Midbrain (tissue), 1 donor: ENCODE results near the gene OBP2A.
"Not testable (repeated sequence)": the region's sequence is repeated elsewhere in the genome, so short reads cannot be mapped to it uniquely, and the experiment has no call there.

ENCODE experiments used
- DNase-seq: peaks from one replicate; lab custom pipeline; 2025; lab: John Stamatoyannopoulos, UW

OBP2A gene

GRCh38 chr9:135526730-135527571 lies 19.0 kb upstream of the OBP2A start:
- no peak for DNase-seq

GRCh38 chr9:135528842-135529435 lies 17.0 kb upstream of the OBP2A start:
- DNase-seq: not testable (repeated sequence)

- DNase-seq: no peak
Observed at GRCh38 chr9:135530146-135530545, 15.8 kb upstream of the OBP2A start.

GRCh38 chr9:135531096-135531495 lies 14.8 kb upstream of the OBP2A start:
- no peak for DNase-seq

GRCh38 chr9:135533113-135533512 lies 12.8 kb upstream of the OBP2A start:
- no peak for DNase-seq

GRCh38 chr9:135533674-135534073 lies 12.3 kb upstream of the OBP2A start:
- DNase-seq: no peak

GRCh38 chr9:135534192-135534711 lies 11.7 kb upstream of the OBP2A start:
- DNase-seq: not testable (repeated sequence)

- DNase-seq: not testable (repeated sequence)
Observed at GRCh38 chr9:135534826-135535225, 11.1 kb upstream of the OBP2A start.

- not testable (repeated sequence) for DNase-seq
Observed at GRCh38 chr9:135535631-135536030, 10.3 kb upstream of the OBP2A start.

GRCh38 chr9:135536216-135536615 lies 9.7 kb upstream of the OBP2A start:
- no peak for DNase-seq

- not testable (repeated sequence) for DNase-seq
Observed at GRCh38 chr9:135543262-135543894, 2.5 kb upstream of the OBP2A start.

GRCh38 chr9:135544981-135545635 lies 818 bp upstream of the OBP2A start:
- DNase-seq: no peak

GRCh38 chr9:135546792-135547617 lies 1.1 kb downstream of the OBP2A start:
- not testable (repeated sequence) for DNase-seq

GRCh38 chr9:135547756-135548736 lies 2.1 kb downstream of the OBP2A start:
- DNase-seq: no peak

- DNase-seq: not testable (repeated sequence)
Observed at GRCh38 chr9:135549478-135550343, 3.8 kb downstream of the OBP2A start.

GRCh38 chr9:135550344-135550918 lies 4.5 kb downstream of the OBP2A start:
- no peak for DNase-seq

GRCh38 chr9:135551031-135551430 lies 5.1 kb downstream of the OBP2A start:
- DNase-seq: no peak

- no peak for DNase-seq
Observed at GRCh38 chr9:135551456-135551855, 5.5 kb downstream of the OBP2A start.
